Measurements from ENCODE around the gene SPNS3. TPM values are rescaled to one million over a fixed set of nuclear protein-coding genes. Genes with fewer than 3 reads are reported as not detected.

The SPNS3 gene
- total RNA-seq, 1 experiment from 2014 or later = 0.37 TPM

GRCh38 chr17:4487296-4487695 lies 53.6 kb downstream of the SPNS3 start:
- Histone ChIP-seq H3K4me3 (replicated peaks in 1 of 2; ENCODE audit: low read depth in 1 of 2, low read length in 2 of 2) (no peak overlapping the region), H3K9me2 (ENCODE audit: insufficient read depth) (no peaks in the 10 kb centered on the region), H3K79me2 (ENCODE audit: insufficient read depth, low read length) (no peaks in the 10 kb centered on the region), H4K20me1 (ENCODE audit: insufficient read depth) (no peaks in the 10 kb centered on the region), H3K36me3 (ENCODE audit: control insufficient read depth in 1 of 2, insufficient read depth in 2 of 2, low read length in 2 of 2) (no peaks in the 10 kb centered on the region), H3K9ac (ENCODE audit: low read length) (no peak overlapping the region), H3K27ac (ENCODE audit: low read depth, low read length) (no peak overlapping the region), H3K27me3 (ENCODE audit: insufficient read depth, low read length) (no peaks in the 10 kb centered on the region), H3K9me3 (ENCODE audit: control insufficient read depth in 1 of 2, insufficient read depth in 1 of 2, low read depth in 1 of 2, low read length in 2 of 2) (no peaks in the 10 kb centered on the region), H3K4me1 (ENCODE audit: control insufficient read depth in 1 of 2, insufficient read depth in 2 of 2, low read length in 2 of 2) (peaks cover 17 to 30% of the 10 kb centered on the region in 2 experiments), H3K4me2 (ENCODE audit: low read length) (no peak overlapping the region), H2AFZ (ENCODE audit: low read depth, low read length, poor library complexity, severe bottlenecking) (no peak overlapping the region)
- ChIA-PET RAD21 (ENCODE audit: low non-redundant PET in 1 of 2, low total read pairs in 2 of 2, uncharacterized antibody in 2 of 2, unreplicated experiment in 2 of 2) (no interaction called here), CTCF (no interaction called here), POLR2A (no interaction called here)
- DNase-seq (ENCODE audit: low read depth, low spot score) = no peak
- no peak for ATAC-seq
- intact Hi-C loops (cut with micrococcal nuclease) = no loop called here
- BruUV-seq (replicated peaks) = no TSS peak
- no peak for TF ChIP-seq RAD21 (IDR thresholded peaks at IDR 0.05; ENCODE audit: low read depth)
- no peak for TF ChIP-seq ZFX (IDR thresholded peaks at IDR 0.05)

- CTCF ChIA-PET = no interaction called here
- ATAC-seq (no peak), DNase-seq (ENCODE audit: low read depth, low spot score) (no peak)
- Histone ChIP-seq H2AFZ (ENCODE audit: low read depth, low read length, poor library complexity, severe bottlenecking) (no peak overlapping the region), H3K36me3 (ENCODE audit: control insufficient read depth in 1 of 2, insufficient read depth in 2 of 2, low read length in 2 of 2) (no peaks in the 10 kb centered on the region), H3K4me1 (ENCODE audit: control insufficient read depth in 1 of 2, insufficient read depth in 2 of 2, low read length in 2 of 2) (peaks cover 11 to 28% of the 10 kb centered on the region in 2 experiments), H3K4me3 (replicated peaks in 1 of 2; ENCODE audit: low read depth in 1 of 2, low read length in 2 of 2) (no peak overlapping the region), H3K4me2 (ENCODE audit: low read length) (no peak overlapping the region), H3K9ac (ENCODE audit: low read length) (no peak overlapping the region), H3K27ac (ENCODE audit: low read depth, low read length) (no peak overlapping the region), H4K20me1 (ENCODE audit: insufficient read depth) (no peaks in the 10 kb centered on the region), H3K27me3 (ENCODE audit: insufficient read depth, low read length) (no peaks in the 10 kb centered on the region), H3K9me2 (ENCODE audit: insufficient read depth) (no peaks in the 10 kb centered on the region), H3K79me2 (ENCODE audit: insufficient read depth, low read length) (no peaks in the 10 kb centered on the region), H3K9me3 (ENCODE audit: control insufficient read depth in 1 of 2, insufficient read depth in 1 of 2, low read depth in 1 of 2, low read length in 2 of 2) (no peaks in the 10 kb centered on the region)
- RAD21 ChIA-PET (ENCODE audit: low non-redundant PET in 1 of 2, low total read pairs in 2 of 2, uncharacterized antibody in 2 of 2, unreplicated experiment in 2 of 2) = no interaction called here
- intact Hi-C loops (cut with micrococcal nuclease) = no loop called here
- no peak for TF ChIP-seq POLR2AphosphoS5 (IDR thresholded peaks at IDR 0.05; ENCODE audit: low read depth, low read length)
- POLR2A ChIA-PET = no interaction called here
- BruUV-seq (replicated peaks) = no TSS peak
These were observed 54.3 kb downstream of the SPNS3 start for GRCh38 chr17:4487820-4488716.

Measured in HCT116 (cell line).